ENCODE measurements around the gene ABCA1.

ABCA1 gene

GRCh38 chr9:104747565-104748358 lies 180.2 kb downstream of the ABCA1 start, which contains the start of gene NIPSNAP3A:
Gene NIPSNAP3A (plus strand): TSS chr9:104747683. CDS start chr9:104747793, 110 bp downstream.
- peak; percentile 94 for DNase-seq

GRCh38 chr9:104747245-104747564 lies 180.8 kb downstream of the ABCA1 start:
- DNase-seq: no peak

DNA sequence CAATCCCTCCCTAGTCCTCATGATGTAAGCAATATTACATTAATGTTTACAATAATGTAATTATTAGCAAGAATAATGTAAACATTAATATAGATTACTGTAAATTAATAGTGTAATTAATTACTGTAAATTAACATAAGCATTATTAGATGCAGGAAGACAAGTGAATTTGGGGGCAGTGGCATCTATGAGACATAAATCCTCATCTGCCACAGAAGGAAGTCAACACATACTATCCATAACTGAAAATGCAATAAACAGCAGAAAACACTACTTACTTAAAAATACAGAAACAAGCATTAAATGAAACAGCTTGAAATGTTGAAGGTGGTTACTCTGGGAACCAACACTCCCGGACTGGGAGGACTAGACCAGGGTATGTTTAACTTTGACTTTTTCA lies 181.2 kb downstream of the ABCA1 start:
- no peak for DNase-seq

DNA sequence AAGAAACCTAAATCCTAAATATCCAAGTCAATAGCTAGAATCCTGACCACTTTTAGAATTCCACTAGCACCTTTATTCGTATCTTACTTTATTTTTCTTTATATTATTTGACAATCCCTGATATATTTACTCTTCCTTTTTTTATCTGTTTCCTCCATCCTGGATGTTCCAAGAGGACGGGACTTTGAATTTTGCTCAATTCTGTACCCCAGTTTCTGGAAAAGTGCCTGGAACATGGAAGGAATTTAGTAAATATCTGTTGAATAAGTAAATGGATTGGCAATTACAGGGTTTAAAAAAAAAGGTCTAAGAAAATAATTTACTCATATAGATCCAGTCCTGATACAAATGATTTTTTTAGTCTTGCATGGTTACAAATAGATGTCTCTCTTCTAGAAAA lies 181.7 kb downstream of the ABCA1 start:
- no peak for DNase-seq

- no peak for DNase-seq
Measured at GRCh38 chr9:104745852-104746251, 182.1 kb downstream of the ABCA1 start.

DNA sequence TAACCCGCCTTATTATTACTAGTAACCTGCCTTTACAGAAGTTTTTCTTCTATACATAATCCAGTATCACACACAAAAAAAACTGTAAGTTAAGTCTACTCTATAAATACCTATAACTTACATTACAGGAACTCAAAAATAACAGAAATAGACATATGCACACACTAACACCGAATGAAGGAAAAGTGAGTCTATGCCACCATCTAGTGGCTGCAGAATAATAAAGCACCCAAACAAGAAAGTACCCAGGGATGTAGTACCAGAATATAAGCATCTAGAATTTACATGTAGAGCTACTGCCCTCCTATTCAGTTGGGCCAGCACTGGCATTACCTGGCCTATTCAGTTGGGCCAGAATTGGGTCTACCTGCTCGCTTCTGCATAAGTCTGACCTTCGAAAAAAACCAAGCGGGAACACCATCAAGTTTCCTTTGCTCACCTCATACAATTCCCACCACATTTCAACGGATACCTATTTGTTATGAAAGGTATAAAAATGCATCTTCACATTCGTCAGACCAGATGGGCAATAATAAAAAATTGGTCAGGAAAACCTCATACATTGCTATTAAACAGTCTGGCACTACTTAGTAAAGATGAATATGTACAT lies 184.5 kb downstream of the ABCA1 start:
- peak; percentile 49 for DNase-seq

GRCh38 chr9:104740621-104741020 lies 187.3 kb downstream of the ABCA1 start:
- DNase-seq: no peak

DNA sequence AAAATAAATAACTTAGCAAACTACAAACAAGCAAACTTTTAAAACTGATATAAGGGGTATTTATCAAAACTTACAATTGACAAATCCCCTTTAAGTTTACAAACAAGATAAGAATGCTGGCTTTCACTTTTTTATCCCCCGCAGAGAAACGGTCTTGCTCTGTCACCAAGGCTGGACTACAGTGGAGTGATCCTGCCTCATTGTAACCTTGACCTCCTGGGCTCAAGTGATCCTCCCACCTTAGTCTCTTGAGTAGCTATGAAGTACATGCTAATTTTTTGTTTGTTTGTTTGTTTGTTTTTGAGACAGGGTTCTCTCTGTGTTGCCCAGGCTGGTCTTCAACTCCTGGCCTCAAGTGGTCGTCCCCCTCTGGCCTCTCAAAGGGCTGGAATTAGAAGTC lies 189.5 kb downstream of the ABCA1 start:
- DNase-seq: no peak
